Muscle layer of duodenum (tissue), 2 donors: Measurements from ENCODE around the gene ADAM12.

Experiments used
- H3K27ac ChIP-seq: one replicate; pipeline ENCODE4 v1.7.0; 2013; ENCODE audit warnings: mild to moderate bottlenecking, low read length
- H3K27me3 ChIP-seq: one replicate; pipeline ENCODE4 v1.7.0; 2013; ENCODE audit warnings: low read depth, mild to moderate bottlenecking, control low read depth, low read length
- H3K36me3 ChIP-seq, 2 donors: one replicate each; pipeline ENCODE4 v1.7.0; 2013; ENCODE audit warnings: low read length in 2 of 2, control low read depth in 1 of 2, mild to moderate bottlenecking in 1 of 2; ENCODE audit not compliant: insufficient read depth in 2 of 2, control insufficient read depth in 1 of 2
- H3K4me1 ChIP-seq, 2 donors: one replicate each; pipeline ENCODE4 v1.7.0; 2013; ENCODE audit warnings: low read length in 2 of 2, mild to moderate bottlenecking in 2 of 2, control low read depth in 1 of 2, moderate library complexity in 1 of 2; ENCODE audit not compliant: insufficient read depth in 2 of 2, control insufficient read depth in 1 of 2
- H3K4me3 ChIP-seq, 2 donors: one replicate each; pipeline ENCODE4 v1.7.0; 2013; ENCODE audit warnings: low read length in 2 of 2, low read depth in 1 of 2, mild to moderate bottlenecking in 1 of 2
- H3K9me3 ChIP-seq, 2 donors: one replicate each; pipeline ENCODE4 v1.7.0; 2013; ENCODE audit warnings: low read length in 2 of 2, control low read depth in 1 of 2, mild to moderate bottlenecking in 1 of 2; ENCODE audit not compliant: control insufficient read depth in 1 of 2
- donor health status: healthy.

Gene ADAM12

DNA sequence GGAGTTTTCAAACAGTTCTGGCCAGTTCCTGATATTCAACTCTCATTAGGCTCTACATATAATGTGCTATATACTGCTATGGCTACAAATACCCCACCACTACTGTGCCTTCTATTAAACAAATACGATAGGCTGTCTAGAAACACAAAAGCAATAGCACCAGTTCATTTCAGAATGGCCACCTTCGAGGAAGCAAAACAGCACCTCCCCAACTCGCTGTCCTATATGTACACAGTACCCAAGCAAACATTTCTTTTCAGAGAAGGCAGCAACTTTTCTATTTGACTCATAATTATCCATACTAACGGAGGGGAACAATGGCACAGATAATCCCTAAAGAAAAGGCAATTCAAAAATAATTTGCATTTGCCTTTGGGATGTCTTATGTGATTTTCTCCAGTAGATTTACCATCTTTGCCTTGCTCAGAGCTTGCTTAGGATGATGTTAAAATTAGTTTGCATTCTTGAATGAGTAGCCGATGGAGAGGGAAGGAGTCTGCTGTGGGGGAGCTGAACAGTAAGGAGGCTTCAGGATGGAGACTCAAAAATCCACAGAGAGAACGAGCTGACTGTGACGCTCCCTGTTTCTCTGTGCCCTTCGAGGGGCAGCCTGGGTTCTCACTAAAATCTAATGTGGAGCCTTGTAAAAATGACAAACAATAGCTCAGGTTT lies 273.3 kb downstream of the ADAM12 start:
- H3K9me3 ChIP-seq, result peaks cover 0 to 4% of the 10 kb centered on the region in 2 donors

DNA sequence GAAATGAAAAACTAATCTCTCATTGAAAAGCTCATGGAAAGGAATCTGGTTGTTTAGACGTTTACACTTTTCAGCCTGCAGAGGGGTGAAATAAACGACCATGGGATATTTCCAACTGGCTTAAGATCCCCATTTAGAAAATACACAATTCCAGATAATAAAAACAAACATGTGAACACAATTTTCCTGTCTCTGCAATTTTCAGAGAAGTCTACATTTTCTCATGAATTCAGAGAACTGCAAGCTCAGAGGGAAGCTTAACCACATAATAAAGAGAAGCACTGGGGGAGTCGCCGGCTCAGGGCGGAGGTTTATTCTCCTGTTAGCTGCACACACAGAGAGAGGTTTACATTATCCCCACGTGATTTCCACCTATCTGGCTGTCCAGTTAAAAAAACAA lies 276.8 kb downstream of the ADAM12 start:
- H3K4me1 ChIP-seq, result no peaks in the 10 kb centered on the region
- H3K27ac ChIP-seq, result no peak overlapping the region
- H3K36me3 ChIP-seq, result no peaks in the 10 kb centered on the region
- no peak overlapping the region for H3K4me3 ChIP-seq
- no peaks in the 10 kb centered on the region for H3K9me3 ChIP-seq
- no peaks in the 10 kb centered on the region for H3K27me3 ChIP-seq

More for the DNA sequence above, 273.3 kb downstream of the ADAM12 start:
- Histone ChIP-seq H3K27ac (no peak overlapping the region), H3K4me3 (no peak overlapping the region), H3K36me3 (no peaks in the 10 kb centered on the region), H3K4me1 (no peaks in the 10 kb centered on the region), H3K27me3 (no peaks in the 10 kb centered on the region)

DNA sequence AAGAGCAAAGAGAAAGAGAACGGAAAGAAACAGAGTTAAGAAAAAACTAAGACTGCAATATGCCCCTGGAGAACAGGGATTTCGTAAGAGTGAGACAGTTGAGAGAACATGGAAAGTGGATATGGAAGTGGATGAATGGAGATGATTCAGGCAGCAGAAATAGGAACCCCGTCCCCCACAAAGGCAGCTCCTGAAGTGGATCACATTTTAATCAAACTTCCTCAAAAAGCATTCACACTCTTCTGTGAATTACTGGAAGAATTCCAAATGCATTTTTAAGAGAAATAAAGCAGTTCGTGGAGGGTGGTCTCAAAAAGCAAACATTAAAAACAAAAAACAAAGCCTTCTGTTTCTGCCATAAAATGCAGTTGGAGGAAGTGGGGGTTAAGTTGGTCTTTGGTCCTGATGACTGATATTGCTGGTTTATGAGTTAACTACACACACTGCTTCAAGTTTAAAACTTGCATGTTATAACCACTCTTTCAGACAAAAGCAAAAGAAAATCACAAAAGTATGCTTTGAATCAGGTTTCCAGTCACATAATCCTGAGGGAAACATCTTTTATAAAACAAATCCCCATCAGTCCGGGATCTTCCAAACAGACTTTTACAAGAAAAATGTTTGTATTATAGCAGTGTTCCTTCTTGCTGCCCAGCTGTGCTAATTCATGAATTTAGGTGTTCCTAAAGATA lies 277.6 kb downstream of the ADAM12 start:
- Histone ChIP-seq H3K27me3 (no peaks in the 10 kb centered on the region), H3K4me1 (no peaks in the 10 kb centered on the region), H3K36me3 (no peaks in the 10 kb centered on the region), H3K9me3 (no peaks in the 10 kb centered on the region), H3K4me3 (no peak overlapping the region), H3K27ac (no peak overlapping the region)

DNA sequence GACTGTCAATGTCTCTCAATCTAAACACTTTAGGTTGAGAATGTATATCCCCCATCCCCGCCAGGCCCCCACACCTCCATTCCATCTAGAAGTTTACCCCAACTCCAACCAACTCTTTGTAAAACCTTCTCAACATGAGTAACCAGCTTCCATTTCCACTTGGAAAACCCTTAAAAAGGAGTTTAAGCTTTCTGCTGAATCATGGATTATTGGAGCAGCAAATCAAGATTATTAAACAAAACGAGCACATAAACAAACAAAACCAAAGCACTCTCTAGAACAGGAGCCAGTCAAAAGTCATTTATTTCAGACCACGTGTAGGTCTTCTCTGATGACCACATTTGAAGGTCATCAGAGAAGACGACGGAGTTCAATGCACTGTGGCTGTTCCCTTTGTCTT lies 278.4 kb downstream of the ADAM12 start:
- Histone ChIP-seq H3K27ac (no peak overlapping the region), H3K27me3 (no peaks in the 10 kb centered on the region), H3K4me1 (no peaks in the 10 kb centered on the region), H3K36me3 (no peaks in the 10 kb centered on the region), H3K9me3 (no peaks in the 10 kb centered on the region), H3K4me3 (no peak overlapping the region)

DNA sequence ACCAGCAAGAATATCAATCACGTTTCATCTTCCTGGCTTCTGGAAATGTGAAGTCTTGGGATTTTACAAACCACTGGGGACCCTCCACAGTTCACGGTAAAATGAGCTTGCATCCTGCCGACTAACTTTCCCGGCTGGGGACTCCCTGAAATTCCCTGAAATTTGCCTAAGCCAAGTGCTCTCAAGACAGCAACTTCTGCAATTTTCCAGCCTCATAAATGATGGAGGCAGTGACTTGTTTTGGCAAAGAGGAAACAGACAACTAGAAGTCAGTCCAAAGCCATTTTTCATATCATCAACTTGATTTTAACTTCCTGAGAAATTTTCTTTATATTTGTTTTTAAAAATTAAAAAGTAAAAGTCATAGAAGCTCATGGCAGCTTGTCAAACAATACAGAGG lies 279.6 kb downstream of the ADAM12 start:
- Histone ChIP-seq H3K36me3 (no peaks in the 10 kb centered on the region), H3K27me3 (no peaks in the 10 kb centered on the region), H3K4me1 (no peaks in the 10 kb centered on the region)

DNA sequence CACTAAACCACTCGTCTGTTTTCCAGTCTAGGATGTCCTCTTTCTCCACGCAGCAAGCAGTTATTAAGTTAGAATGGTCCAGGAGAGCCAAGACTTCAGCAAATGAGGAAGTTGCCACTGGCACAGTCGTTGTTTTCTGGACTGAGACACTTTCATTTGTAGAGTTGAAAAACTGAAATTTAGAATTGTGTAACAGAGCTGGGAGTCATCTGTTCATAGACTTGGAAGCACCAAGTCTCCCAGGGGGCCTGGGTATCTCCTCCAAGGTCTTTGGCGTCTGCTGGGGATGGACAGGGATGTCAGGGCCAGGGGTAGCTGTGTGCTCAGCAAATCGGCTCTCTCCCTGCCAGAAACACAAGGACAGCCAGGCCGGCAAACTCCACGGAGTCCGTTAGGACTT lies 283.5 kb downstream of the ADAM12 start:
- no peaks in the 10 kb centered on the region for H3K4me1 ChIP-seq
- H3K27ac ChIP-seq, result no peak overlapping the region
- H3K27me3 ChIP-seq, result no peaks in the 10 kb centered on the region
- no peaks in the 10 kb centered on the region for H3K9me3 ChIP-seq
- no peak overlapping the region for H3K4me3 ChIP-seq
- H3K36me3 ChIP-seq, result no peaks in the 10 kb centered on the region

More for the DNA sequence above, 279.6 kb downstream of the ADAM12 start:
- H3K9me3 ChIP-seq, result no peaks in the 10 kb centered on the region
- no peak overlapping the region for H3K27ac ChIP-seq
- H3K4me3 ChIP-seq, result no peak overlapping the region

DNA sequence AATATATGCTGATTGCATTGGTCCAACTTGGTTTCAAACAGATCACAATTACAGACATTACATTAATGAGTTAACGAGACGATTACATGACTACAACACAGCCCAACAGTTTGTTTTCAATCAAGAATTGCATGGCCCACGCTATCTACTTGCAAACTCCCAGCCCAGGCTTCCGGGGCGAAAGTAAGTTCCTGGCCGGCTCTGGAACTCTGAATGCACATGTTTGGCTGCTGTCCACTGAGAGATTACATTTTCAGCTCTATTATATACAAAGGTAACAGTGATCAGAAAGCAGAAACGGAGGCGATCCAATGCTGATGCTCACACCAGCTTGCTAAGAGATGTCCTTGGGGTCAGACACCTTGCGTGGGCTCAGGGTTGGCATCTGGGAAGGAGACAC lies 285.6 kb downstream of the ADAM12 start:
- Histone ChIP-seq H3K4me3 (no peak overlapping the region), H3K27me3 (no peaks in the 10 kb centered on the region), H3K36me3 (no peaks in the 10 kb centered on the region), H3K4me1 (no peaks in the 10 kb centered on the region), H3K27ac (no peak overlapping the region), H3K9me3 (no peaks in the 10 kb centered on the region)

DNA sequence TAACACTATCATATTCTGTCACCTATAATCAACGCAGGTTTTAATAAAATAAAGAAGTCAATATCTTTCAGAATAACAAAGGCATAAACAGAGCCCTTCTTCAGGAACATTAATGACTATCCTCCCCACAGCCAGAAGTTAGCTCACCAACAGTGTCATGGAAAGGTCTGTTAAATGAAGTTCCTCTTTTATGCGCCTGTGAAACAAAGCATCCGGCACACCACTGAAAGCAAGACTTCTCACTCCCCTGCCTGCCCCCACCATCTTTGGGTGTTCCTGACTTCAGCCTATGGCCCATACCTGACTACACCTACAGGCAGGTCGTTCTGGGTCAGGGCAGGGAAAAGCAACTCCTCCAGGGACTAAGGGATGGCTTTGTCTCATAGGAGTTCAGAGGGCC lies 286.5 kb downstream of the ADAM12 start:
- no peaks in the 10 kb centered on the region for H3K27me3 ChIP-seq
- H3K9me3 ChIP-seq, result no peaks in the 10 kb centered on the region
- no peaks in the 10 kb centered on the region for H3K36me3 ChIP-seq
- H3K4me1 ChIP-seq, result no peaks in the 10 kb centered on the region
- H3K4me3 ChIP-seq, result no peak overlapping the region
- H3K27ac ChIP-seq, result no peak overlapping the region

DNA sequence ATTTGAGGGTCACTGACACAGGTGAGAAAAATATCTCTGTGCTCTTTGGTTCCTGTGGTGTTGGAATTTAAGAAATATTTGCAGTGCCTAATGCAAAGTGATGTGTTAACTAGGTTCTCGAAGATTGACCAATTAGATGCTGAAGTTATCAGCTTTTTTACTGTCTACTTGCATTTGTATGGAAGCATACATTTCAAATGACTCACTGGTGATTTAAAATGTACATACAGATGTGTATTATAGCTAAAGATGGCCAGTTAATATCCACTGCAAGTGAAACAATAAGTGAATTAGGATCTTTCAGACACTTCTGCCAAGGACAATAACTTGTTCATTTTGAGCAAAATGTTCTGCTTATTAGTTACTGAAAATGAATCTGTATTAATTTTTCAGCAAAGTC lies 287.0 kb downstream of the ADAM12 start:
- H3K27ac ChIP-seq, result no peak overlapping the region
- H3K4me1 ChIP-seq, result no peaks in the 10 kb centered on the region
- H3K9me3 ChIP-seq, result no peaks in the 10 kb centered on the region
- no peak overlapping the region for H3K4me3 ChIP-seq
- no peaks in the 10 kb centered on the region for H3K27me3 ChIP-seq
- no peaks in the 10 kb centered on the region for H3K36me3 ChIP-seq

DNA sequence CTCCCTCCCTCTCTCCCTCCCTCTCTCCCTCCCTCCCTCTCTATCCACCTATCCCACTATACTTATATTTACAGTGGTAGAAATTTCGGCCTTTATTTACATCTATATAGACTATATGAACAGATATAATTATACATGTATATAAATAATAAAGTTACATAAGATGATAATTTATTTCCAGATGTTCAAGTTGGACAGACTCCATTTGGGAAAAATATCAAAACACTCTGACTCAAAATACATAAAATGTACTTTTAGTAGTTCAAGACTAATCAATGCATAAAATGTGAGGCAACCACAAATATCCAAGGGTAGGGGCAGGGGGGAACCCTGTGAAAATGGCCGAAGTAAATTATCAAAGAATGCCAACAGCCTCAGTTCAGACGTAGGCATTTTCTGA lies 288.9 kb downstream of the ADAM12 start:
- no peaks in the 10 kb centered on the region for H3K36me3 ChIP-seq
- H3K4me1 ChIP-seq, result no peaks in the 10 kb centered on the region
- no peaks in the 10 kb centered on the region for H3K27me3 ChIP-seq
- no peak overlapping the region for H3K4me3 ChIP-seq
- H3K27ac ChIP-seq, result no peak overlapping the region
- no peaks in the 10 kb centered on the region for H3K9me3 ChIP-seq

DNA sequence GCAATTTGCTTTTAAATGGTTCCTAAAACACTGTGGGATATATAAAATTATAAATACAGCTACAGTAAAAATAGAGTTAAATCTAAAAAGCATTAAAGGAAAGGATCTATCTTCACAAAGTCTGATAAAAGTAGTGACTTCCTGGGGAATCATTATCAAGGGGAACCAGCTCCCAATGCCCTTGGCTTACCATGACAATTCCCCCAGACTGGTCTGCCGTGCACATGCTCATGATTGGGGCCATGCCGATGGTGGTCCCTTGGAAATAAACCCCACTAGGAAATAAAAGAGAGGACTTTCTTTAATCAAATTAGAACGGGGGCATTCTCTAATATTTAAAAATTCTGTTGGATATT lies 290.1 kb downstream of the ADAM12 start:
- no peaks in the 10 kb centered on the region for H3K9me3 ChIP-seq
- no peaks in the 10 kb centered on the region for H3K36me3 ChIP-seq
- H3K27ac ChIP-seq, result no peak overlapping the region
- no peak overlapping the region for H3K4me3 ChIP-seq
- H3K27me3 ChIP-seq, result no peaks in the 10 kb centered on the region
- H3K4me1 ChIP-seq, result no peaks in the 10 kb centered on the region
